H1 (cell line): ENCODE measurements around the gene EPB41L2. TPM values are rescaled to one million over a fixed set of nuclear protein-coding genes. Genes with fewer than 3 reads are reported as not detected.

ENCODE experiments used
- CTCF ChIA-PET: fragments of 300-600 bp; sonication (Branson Sonifier 250); formaldehyde crosslinking; loops from one replicate; lab custom pipeline; 2021; ENCODE audit not compliant: partially characterized antibody; lab: Charles Lee
- POLR2A ChIA-PET: fragments of 300-600 bp; sonication (Branson Sonifier 250); formaldehyde crosslinking; loops from one replicate; lab custom pipeline; 2021; ENCODE audit warnings: inconsistent platforms; ENCODE audit not compliant: partially characterized antibody; lab: Charles Lee
- DNase-seq, 2 experiments: peaks; one replicate each; pipeline versions ENCODE4 v3.0.0 to v3.0.0-alpha.2; 2010 to 2022; ENCODE audit warnings: low spot score in 2 of 2, low read depth in 1 of 2, mixed read lengths in 1 of 2
- FAIRE-seq: peaks from 2 replicates; lab custom pipeline; 2011; peaks lifted over from hg19 to GRCh38; lab: Jason Lieb, UNC
- H2AFZ ChIP-seq: 2 replicates; pipeline ENCODE4 v1.8.1; 2012; ENCODE audit warnings: low read length, inconsistent platforms
- H2AK5ac ChIP-seq: 2 replicates; pipeline ENCODE4 v1.6.1; 2013; ENCODE audit warnings: low read depth, low read length
- H2BK120ac ChIP-seq: replicated peaks from 2 replicates; pipeline ENCODE3; 2013; ENCODE audit warnings: low read depth, low read length, inconsistent platforms
- H2BK12ac ChIP-seq: 2 replicates; pipeline ENCODE4 v1.6.1; 2013; ENCODE audit warnings: low read depth, low read length
- H2BK15ac ChIP-seq: 2 replicates; pipeline ENCODE4 v1.6.1; 2013; ENCODE audit warnings: low read length
- H2BK20ac ChIP-seq: 2 replicates; pipeline ENCODE4 v1.6.1; 2013; ENCODE audit warnings: low read length
- H2BK5ac ChIP-seq: 2 replicates; pipeline ENCODE4 v1.6.1; 2013; ENCODE audit warnings: low read depth, low read length
- H3K14ac ChIP-seq: 2 replicates; pipeline ENCODE4 v1.6.1; 2013; ENCODE audit warnings: inconsistent platforms; ENCODE audit not compliant: insufficient read length
- H3K18ac ChIP-seq: 2 replicates; pipeline ENCODE4 v1.6.1; 2013; ENCODE audit warnings: low read length; ENCODE audit errors: extremely low read depth
- H3K23ac ChIP-seq: 2 replicates; pipeline ENCODE4 v1.6.1; 2013; ENCODE audit warnings: inconsistent platforms; ENCODE audit not compliant: insufficient read length
- H3K23me2 ChIP-seq: 2 replicates; pipeline ENCODE4 v1.6.1; 2013; ENCODE audit warnings: low read depth, low read length
- H3K27ac ChIP-seq: 2 replicates; pipeline ENCODE4 v1.6.1; 2011; ENCODE audit warnings: low read depth, low read length, inconsistent platforms
- H3K27me3 ChIP-seq, 4 experiments: replicated peaks in 1 of 4; 1 replicate in 1 of 4; 2 replicates in 3 of 4; pipeline versions ENCODE4 v1.6.1 to v1.8.1; 2011 to 2013; ENCODE audit warnings: low read length in 3 of 4, mild to moderate bottlenecking in 3 of 4, inconsistent platforms in 2 of 4, mixed read lengths in 2 of 4, moderate library complexity in 1 of 4; ENCODE audit not compliant: control insufficient read depth in 3 of 4, insufficient read depth in 3 of 4; ENCODE audit errors: extremely low read depth in 1 of 4
- H3K36me3 ChIP-seq, 4 experiments: 2 replicates each; pipeline versions ENCODE4 v1.6.1 to v1.8.1; 2011 to 2013; ENCODE audit warnings: mild to moderate bottlenecking in 4 of 4, low read length in 3 of 4, moderate library complexity in 2 of 4, control low read depth in 1 of 4, inconsistent platforms in 1 of 4; ENCODE audit not compliant: insufficient read depth in 4 of 4, control insufficient read depth in 2 of 4
- H3K4ac ChIP-seq: replicated peaks from 2 replicates; pipeline ENCODE3; 2013; ENCODE audit warnings: low read length, low read depth, mixed read lengths, inconsistent platforms; ENCODE audit not compliant: insufficient read length
- H3K4me1 ChIP-seq, 4 experiments: replicated peaks in 1 of 4; 1 replicate in 1 of 4; 2 replicates in 3 of 4; pipeline versions ENCODE4 v1.6.1 to v1.8.1; 2011 to 2013; ENCODE audit warnings: low read length in 3 of 4, inconsistent platforms in 2 of 4, mixed read lengths in 1 of 4; ENCODE audit not compliant: insufficient read depth in 4 of 4, control insufficient read depth in 3 of 4
- H3K4me2 ChIP-seq, 2 experiments: 2 replicates each; pipeline versions ENCODE4 v1.6.1 to v1.8.1; 2011 to 2013; ENCODE audit warnings: low read depth in 2 of 2, low read length in 2 of 2, control low read depth in 1 of 2, inconsistent platforms in 1 of 2, mild to moderate bottlenecking in 1 of 2; ENCODE audit not compliant: insufficient read depth in 1 of 2
- H3K4me3 ChIP-seq, 4 experiments: fragments of 200-600, 300-600 bp in 1 of 4; sonication (generic), shearing (Covaris generic), sonication (Bioruptor Twin) in 1 of 4; 2 replicates each; pipeline versions ENCODE4 v1.5.1 to v1.8.1; 2011 to 2016; ENCODE audit warnings: low read length in 4 of 4, low read depth in 3 of 4, control low read depth in 2 of 4, inconsistent platforms in 2 of 4, mild to moderate bottlenecking in 2 of 4, mixed read lengths in 1 of 4, moderate library complexity in 1 of 4; ENCODE audit not compliant: insufficient read depth in 2 of 4; ENCODE audit errors: extremely low read depth in 1 of 4
- H3K56ac ChIP-seq: replicated peaks from 2 replicates; pipeline ENCODE3; 2013; ENCODE audit warnings: low read depth, mild to moderate bottlenecking, mixed read lengths, low read length, inconsistent platforms; ENCODE audit not compliant: insufficient read length
- H3K79me1 ChIP-seq: 2 replicates; pipeline ENCODE4 v1.6.1; 2013; ENCODE audit warnings: low read depth, low read length, control low read depth
- H3K79me2 ChIP-seq, 2 experiments: 2 replicates each; pipeline versions ENCODE4 v1.6.1 to v1.8.1; 2012 to 2013; ENCODE audit warnings: low read length in 2 of 2, mild to moderate bottlenecking in 2 of 2, inconsistent platforms in 1 of 2; ENCODE audit not compliant: insufficient read depth in 2 of 2, control insufficient read depth in 1 of 2
- H3K9ac ChIP-seq, 4 experiments: replicated peaks in 1 of 4; 1 replicate in 1 of 4; 2 replicates in 3 of 4; pipeline versions ENCODE4 v1.6.1 to v1.8.1; 2011 to 2013; ENCODE audit warnings: low read depth in 3 of 4, low read length in 3 of 4, control low read depth in 2 of 4, mild to moderate bottlenecking in 2 of 4, moderate library complexity in 2 of 4, inconsistent platforms in 1 of 4; ENCODE audit errors: extremely low read depth in 1 of 4
- H3K9me3 ChIP-seq, 2 experiments: 2 replicates each; pipeline versions ENCODE4 v1.6.1 to v1.8.1; 2012 to 2013; ENCODE audit warnings: mild to moderate bottlenecking in 2 of 2, moderate library complexity in 2 of 2, control low read depth in 1 of 2, inconsistent platforms in 1 of 2, low read depth in 1 of 2, low read length in 1 of 2, mixed read lengths in 1 of 2; ENCODE audit not compliant: insufficient read depth in 2 of 2
- H4K20me1 ChIP-seq, 2 experiments: replicated peaks in 1 of 2; 2 replicates each; pipeline versions ENCODE3 to v1.8.1; 2011 to 2013; ENCODE audit warnings: inconsistent platforms in 2 of 2, low read length in 2 of 2, mild to moderate bottlenecking in 1 of 2; ENCODE audit not compliant: insufficient read depth in 2 of 2, control insufficient read depth in 1 of 2
- H4K5ac ChIP-seq: 2 replicates; pipeline ENCODE4 v1.6.1; 2013; ENCODE audit warnings: low read length, low read depth, mixed read lengths, inconsistent platforms; ENCODE audit not compliant: insufficient read length
- H4K8ac ChIP-seq: 2 replicates; pipeline ENCODE4 v1.8.0; 2013; ENCODE audit warnings: mild to moderate bottlenecking, moderate library complexity, low read length, inconsistent platforms; ENCODE audit not compliant: insufficient read depth; ENCODE audit errors: extremely low read depth
- H4K91ac ChIP-seq: replicated peaks from 2 replicates; pipeline ENCODE3; 2013; ENCODE audit warnings: low read length, mixed read lengths, inconsistent platforms; ENCODE audit not compliant: insufficient read length
- BCL11A ChIP-seq, 2 experiments: IDR thresholded peaks; one replicate each; pipeline ENCODE4 v1.6.1; 2011; ENCODE audit warnings: low read depth in 2 of 2, low read length in 2 of 2, mild to moderate bottlenecking in 2 of 2
- BRCA1 ChIP-seq: IDR thresholded peaks from 2 replicates; pipeline ENCODE4 v1.6.1; 2012; ENCODE audit warnings: low read depth, low read length, improper control_type of control experiment
- CBX8 ChIP-seq: fragments of 300-800, 300-1000 bp; sonication (generic); IDR thresholded peaks from 2 replicates; pipeline ENCODE4 v1.7.1; 2016; ENCODE audit warnings: low read depth, low read length, borderline replicate concordance
- CEBPB ChIP-seq: IDR thresholded peaks from 2 replicates; pipeline ENCODE4 v1.6.1; 2012; ENCODE audit warnings: low read depth, low read length
- CREB1 ChIP-seq: IDR thresholded peaks from 2 replicates; pipeline ENCODE4 v1.6.1; 2012; ENCODE audit warnings: inconsistent platforms
- EGR1 ChIP-seq: IDR thresholded peaks from 2 replicates; pipeline ENCODE4 v1.6.1; 2011; ENCODE audit warnings: low read depth, low read length, borderline replicate concordance
- MAFK ChIP-seq: IDR thresholded peaks from 2 replicates; pipeline ENCODE4 v1.6.1; 2012; ENCODE audit warnings: low read depth, mild to moderate bottlenecking, improper control_type of control experiment, low read length
- POU5F1 ChIP-seq: IDR thresholded peaks from 2 replicates; pipeline ENCODE4 v1.6.1; 2011; ENCODE audit warnings: low read depth, mild to moderate bottlenecking, low read length, moderate library complexity
- RAD21 ChIP-seq, 2 experiments: IDR thresholded peaks in 1 of 2; conservative IDR thresholded peaks in 1 of 2; 2 replicates each; pipeline ENCODE4 v1.6.1; 2011; ENCODE audit warnings: low read depth in 2 of 2, low read length in 2 of 2, improper control_type of control experiment in 1 of 2, inconsistent platforms in 1 of 2, mild to moderate bottlenecking in 1 of 2, moderate library complexity in 1 of 2
- RBBP5 ChIP-seq: IDR thresholded peaks from 2 replicates; pipeline ENCODE4 v1.7.1; 2012; ENCODE audit warnings: low read depth, mild to moderate bottlenecking, inconsistent platforms, low read length, moderate library complexity, borderline replicate concordance
- SIX5 ChIP-seq: IDR thresholded peaks from 2 replicates; pipeline ENCODE4 v1.6.1; 2011; ENCODE audit warnings: mild to moderate bottlenecking, low read depth, low read length
- SP4 ChIP-seq: IDR thresholded peaks from 2 replicates; pipeline ENCODE4 v1.6.1; 2012; ENCODE audit warnings: low read length, inconsistent platforms
- TAF7 ChIP-seq: optimal IDR thresholded peaks from 2 replicates; pipeline ENCODE3; 2011; ENCODE audit warnings: low read depth, mild to moderate bottlenecking, inconsistent platforms, low read length, moderate library complexity, borderline replicate concordance
- TEAD4 ChIP-seq: IDR thresholded peaks from 2 replicates; pipeline ENCODE4 v1.6.1; 2012; ENCODE audit warnings: low read depth, low read length, inconsistent platforms, mixed read lengths
- WGBS, 2 experiments: shearing (Covaris generic) in 1 of 2; methylation state at CpG; one replicate each; pipeline versions ENCODE4 v1.1.6 to v1.1.7; 2013 to 2015; ENCODE audit warnings: low lambda C conversion rate in 2 of 2, mixed read lengths in 2 of 2, inconsistent platforms in 1 of 2, low coverage in 1 of 2, missing lambda C conversion rate in 1 of 2; ENCODE audit not compliant: insufficient replicate concordance in 2 of 2, insufficient coverage in 1 of 2, insufficient read length in 1 of 2; ENCODE audit errors: extremely low coverage in 1 of 2, missing lambda C conversion rate in 1 of 2; 5-methylcytosine and 5-hydroxymethylcytosine counted together
- polyA plus RNA-seq, 7 experiments: library from polyadenylated mRNA; depleted of rRNA in 3 of 7; stranded (reverse) in 5 of 7; unstranded in 2 of 7; fragments of >200 nt in 5 of 7; fragments of 200-250 nt in 2 of 7; gene quantifications; 1 replicate in 5 of 7; 2 replicates in 1 of 7; 4 replicates in 1 of 7; pipeline versions ENCODE4 v1.2.1 to v1.2.3, GENCODE V29; 2011 to 2013; ENCODE audit warnings: missing spikeins in 2 of 7, mixed read lengths in 2 of 7
- total RNA-seq: library from RNA; stranded (reverse); fragmentation: NEBNext Ultra II Directional; extraction: Animal tissue kit (Norgen Biotek cat#: 25700); gene quantifications from 2 replicates; pipeline ENCODE4 v1.2.1, GENCODE V29; 2021

Gene EPB41L2
- total and polyA plus RNA-seq, 2 of the 8 experiments (the other 6 are each of a cell fraction or from before 2014, with no cell fraction given), result 22.5 to 123 TPM

- Histone ChIP-seq H3K27ac (no peak overlapping the region), H3K4me3 (no peak overlapping the region), H4K91ac (no peak overlapping the region), H3K14ac (no peak overlapping the region), H2BK5ac (no peak overlapping the region), H3K18ac (no peak overlapping the region), H3K23me2 (no peaks in the 10 kb centered on the region), H3K9me3 (no peaks in the 10 kb centered on the region), H3K4me2 (no peak overlapping the region), H4K8ac (no peak overlapping the region), H3K4ac (no peak overlapping the region), H2BK15ac (no peak overlapping the region), H3K4me1 (no peaks in the 10 kb centered on the region; a peak in 1 of 7 replicates), H4K5ac (no peak overlapping the region), H2BK12ac (no peak overlapping the region), H3K36me3 (no peaks in the 10 kb centered on the region), H3K27me3 (no peaks in the 10 kb centered on the region), H3K79me2 (peaks cover 0 to 65% of the 10 kb centered on the region in 2 experiments; a peak in 2 of 4 replicates), H2AK5ac (no peak overlapping the region), H3K79me1 (no peaks in the 10 kb centered on the region; the same call in none of the 2 replicates), H3K56ac (no peak overlapping the region), H2BK120ac (no peak overlapping the region), H4K20me1 (peaks cover 0 to 2% of the 10 kb centered on the region in 2 experiments), H3K23ac (no peak overlapping the region), H2BK20ac (no peak overlapping the region), H3K9ac (no peak overlapping the region), H2AFZ (no peak overlapping the region)
- no peak for FAIRE-seq
- 90% methylated on average over 2 of the region's 2 CpGs; no CpG with 5 or more reads in 1 of the 2 experiments for WGBS, 2 experiments
- ChIA-PET POLR2A (no interaction called here), CTCF (interaction anchor here (1.0 to 1.6 kb wide), 3 partner anchors 10 to 497 kb away, joined by 3 to 5 read pairs (median 4); no protein-coding TSS in a partner anchor)
- no peak for DNase-seq
- no peak for TF ChIP-seq SIX5
- no peak for TF ChIP-seq TAF7
- no peak for TF ChIP-seq EGR1
- TF ChIP-seq MAFK, result no peak
- no peak for TF ChIP-seq RBBP5
- TF ChIP-seq SP4, result no peak
- TF ChIP-seq TEAD4, result no peak
- TF ChIP-seq RAD21 (IDR thresholded peaks at IDR 0.05 in 1 of 2, conservative IDR thresholded peaks at IDR 0.05 in 1 of 2; ENCODE audit: low read depth in 2 of 2, low read length in 2 of 2), result no peak
- no peak for TF ChIP-seq CBX8
- no peak for TF ChIP-seq POU5F1
- no peak for TF ChIP-seq CEBPB
- TF ChIP-seq BCL11A (IDR thresholded peaks at IDR 0.05; ENCODE audit: low read depth in 2 of 2, low read length in 2 of 2), result no peak
- no peak for TF ChIP-seq CREB1
- no peak for TF ChIP-seq BRCA1
Measured at GRCh38 chr6:131036601-131037000, 26.4 kb downstream of the EPB41L2 start.
